SH-SY5Y (cell line): ENCODE results near the gene GPATCH8.

Experiments used
- GATA2 ChIP-seq: IDR thresholded peaks from 2 replicates; pipeline ENCODE4 v1.6.1; 2011; ENCODE audit warnings: mild to moderate bottlenecking, low read depth, low read length
- GATA3 ChIP-seq: IDR thresholded peaks from 2 replicates; pipeline ENCODE4 v1.6.1; 2011; ENCODE audit warnings: low read depth, mild to moderate bottlenecking, low read length, moderate library complexity

GPATCH8 gene

DNA sequence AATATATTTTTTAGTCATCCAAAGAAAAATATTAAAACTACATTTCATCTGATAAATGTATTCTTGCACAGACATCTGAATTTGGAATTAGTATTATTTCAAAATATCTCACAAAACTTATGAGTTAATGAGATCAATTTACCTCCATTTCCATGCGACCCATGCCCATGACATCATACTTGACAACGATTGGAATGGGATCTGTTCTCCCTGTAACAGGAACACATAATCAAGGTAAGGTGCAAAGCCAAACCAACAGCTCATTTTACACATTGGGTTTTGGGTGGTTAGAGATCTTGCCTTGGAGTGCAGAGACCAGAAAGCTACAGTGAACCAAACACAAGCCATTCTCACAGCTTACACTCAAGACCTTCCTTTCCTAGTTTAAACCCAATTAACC is 66.9 kb downstream of the GPATCH8 start:
- no peak for TF ChIP-seq GATA3
- TF ChIP-seq GATA2 = no peak

DNA sequence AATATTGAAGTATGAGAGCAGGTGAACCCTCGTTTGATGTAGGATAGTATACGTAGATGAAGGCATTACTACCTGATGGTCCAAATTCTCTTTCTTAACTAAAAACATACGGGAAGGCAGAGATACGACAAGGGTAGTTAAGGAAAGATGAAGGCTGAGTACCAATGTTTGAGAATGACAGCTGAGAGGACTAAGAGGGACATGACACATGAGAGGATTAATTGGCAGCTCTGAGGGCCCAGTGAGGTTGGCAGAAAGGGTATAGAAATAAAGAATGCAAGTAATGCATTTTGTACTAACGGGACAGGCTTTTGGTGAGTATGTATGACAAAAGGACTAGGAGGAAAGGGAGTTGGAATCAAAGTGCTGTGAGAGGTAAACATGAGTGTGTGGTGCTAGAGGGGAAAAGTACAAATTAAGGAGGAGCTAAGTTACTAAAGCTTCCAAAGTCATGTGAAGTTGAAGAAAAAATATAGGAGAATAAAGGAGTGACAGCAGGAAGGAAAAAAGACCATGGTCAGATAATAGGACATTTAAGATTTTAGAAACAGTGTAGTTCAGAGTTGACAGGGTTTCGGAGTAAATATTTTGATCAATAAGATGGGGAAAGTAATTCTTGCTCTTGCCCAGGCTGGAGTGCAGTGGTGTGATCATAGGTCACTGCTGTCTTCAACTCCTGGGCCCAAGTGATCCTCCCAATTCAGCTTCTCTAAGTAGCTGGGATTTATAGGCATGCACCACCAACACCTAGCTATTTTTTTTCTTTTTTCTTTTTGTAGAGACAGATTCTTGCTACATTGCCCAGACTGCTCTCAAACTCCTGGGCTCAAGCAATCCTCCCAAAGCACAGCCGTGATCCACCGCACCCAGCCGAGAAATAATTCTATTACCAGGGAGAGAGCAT is 70.7 kb downstream of the GPATCH8 start:
- no peak for TF ChIP-seq GATA2
- no peak for TF ChIP-seq GATA3

- no peak for TF ChIP-seq GATA3
- TF ChIP-seq GATA2 = no peak
Measured at GRCh38 chr17:44424828-44425461, 78.3 kb downstream of the GPATCH8 start.

DNA sequence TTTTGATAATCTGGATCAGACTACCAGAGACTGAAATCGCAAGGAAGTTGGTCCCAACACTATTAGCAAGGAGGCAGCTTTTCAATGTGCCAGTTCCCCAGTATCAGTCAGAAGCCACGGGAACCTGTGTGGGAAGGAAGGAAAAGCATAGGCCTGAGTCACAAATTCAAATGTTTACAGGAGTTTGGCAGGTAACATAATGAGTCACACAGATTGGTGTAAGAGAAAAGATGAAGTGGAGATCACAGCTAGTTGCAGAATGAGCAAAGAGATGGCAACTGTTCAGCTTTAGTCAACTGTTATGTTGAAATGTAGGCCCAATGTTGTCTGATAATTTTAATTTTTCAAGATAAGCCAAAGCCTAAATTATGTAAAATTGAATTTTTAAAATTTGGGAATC is 85.7 kb downstream of the GPATCH8 start:
- TF ChIP-seq GATA3 (no peak), GATA2 (no peak)

DNA sequence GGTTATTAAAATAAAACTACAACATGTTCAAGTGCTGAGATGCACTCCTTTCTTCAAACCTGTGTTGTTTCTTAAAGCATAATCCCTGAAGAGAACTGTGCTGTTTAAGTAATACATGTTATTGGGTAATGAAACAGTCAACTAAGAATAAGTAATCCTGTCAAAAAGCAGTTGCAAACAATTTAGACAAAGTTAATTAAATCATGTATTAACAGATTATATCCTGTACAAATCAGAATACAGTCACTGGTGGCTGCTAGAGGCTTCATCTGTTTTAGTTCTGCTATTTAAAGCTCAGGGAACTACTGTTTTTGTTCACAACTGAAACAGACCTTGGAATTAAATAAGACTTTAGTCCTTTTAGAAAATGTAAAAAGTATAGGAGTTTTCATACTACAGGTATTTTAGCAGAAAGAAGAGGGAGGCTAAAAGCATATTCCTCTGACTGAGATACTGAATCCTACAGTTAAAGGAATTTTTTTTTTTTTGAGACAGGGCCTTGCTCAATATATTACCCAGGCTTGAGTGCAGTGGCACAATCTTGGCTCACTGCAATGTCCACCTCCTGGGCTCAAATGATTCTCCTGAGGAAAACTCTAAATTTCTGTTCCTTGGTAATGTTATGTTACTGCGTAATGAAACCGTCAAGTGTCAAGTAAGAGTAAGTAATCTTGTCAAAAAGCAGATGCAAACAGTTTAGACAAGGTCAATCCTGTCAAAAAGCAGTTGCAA is 86.5 kb downstream of the GPATCH8 start:
- TF ChIP-seq GATA3 (no peak), GATA2 (no peak)

DNA sequence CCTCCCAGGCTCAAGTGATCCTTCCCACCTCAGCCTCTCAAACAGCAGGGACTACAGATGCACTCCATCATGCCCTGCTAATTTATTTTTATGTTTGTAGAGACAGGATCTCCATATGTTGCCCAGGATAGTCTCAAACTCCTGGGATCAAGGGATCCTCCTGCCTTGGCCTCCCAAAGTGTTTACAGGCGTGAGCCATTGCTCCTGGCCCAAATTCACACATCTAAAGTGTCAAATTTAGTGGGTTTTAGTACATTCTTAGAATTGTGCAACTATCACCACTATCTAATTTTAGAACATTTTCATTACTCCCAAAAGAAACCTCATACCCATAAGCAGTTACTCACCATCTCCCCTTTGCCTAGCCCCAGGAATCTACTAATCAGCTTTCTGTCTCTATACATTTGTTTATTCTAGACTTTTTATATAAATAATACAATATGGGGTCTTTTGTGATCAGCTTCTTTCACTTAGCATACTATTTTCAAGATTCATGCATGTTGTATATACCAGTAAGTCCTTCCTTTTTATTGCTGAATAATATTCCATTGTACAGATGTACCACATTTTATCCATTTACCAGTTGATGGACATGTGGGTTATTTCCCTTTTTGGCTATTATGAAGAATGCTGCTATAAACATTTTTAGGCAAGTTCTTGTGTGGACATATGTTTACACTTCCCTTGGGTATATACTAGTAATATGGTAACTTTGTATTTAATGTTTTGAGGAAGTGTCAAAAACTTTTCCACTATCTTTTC is 88.6 kb downstream of the GPATCH8 start:
- TF ChIP-seq GATA3 = no peak

DNA sequence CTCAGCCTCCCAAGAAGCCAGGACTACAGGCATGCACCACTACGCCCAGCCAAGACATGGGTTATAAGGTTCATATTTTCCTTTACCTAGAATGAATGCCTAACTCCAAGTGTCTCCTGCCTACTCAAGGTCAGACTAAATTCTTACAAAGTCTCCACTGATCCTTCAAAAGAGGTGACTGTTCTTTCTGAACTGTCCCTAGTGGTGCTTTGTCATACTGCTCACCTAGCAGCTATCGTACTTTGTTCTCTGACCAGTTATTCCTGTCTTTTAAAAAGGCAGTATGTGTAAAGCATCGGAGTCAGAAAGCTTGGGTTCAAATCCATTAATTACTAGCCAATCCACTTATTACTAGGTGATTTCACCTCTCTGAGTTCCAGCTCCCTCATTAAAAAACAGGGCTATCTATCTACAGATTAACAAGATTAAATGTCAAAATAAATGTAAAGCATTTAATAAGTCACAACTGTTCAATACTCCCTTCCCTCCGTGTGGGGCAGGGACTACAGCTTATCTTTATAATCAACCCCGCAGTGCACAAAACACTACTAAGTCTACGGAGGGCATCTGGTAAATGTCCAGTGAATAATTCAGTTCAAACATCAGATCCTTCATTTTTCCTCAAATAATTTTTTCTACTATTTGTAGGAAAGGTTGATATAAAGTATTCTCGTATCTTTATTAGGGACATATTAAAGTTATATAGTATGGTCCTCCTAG is 93.7 kb downstream of the GPATCH8 start:
- TF ChIP-seq GATA2 (peak; percentile 73; the same call in 1 of the 2 replicates), GATA3 (peak; percentile 82)

DNA sequence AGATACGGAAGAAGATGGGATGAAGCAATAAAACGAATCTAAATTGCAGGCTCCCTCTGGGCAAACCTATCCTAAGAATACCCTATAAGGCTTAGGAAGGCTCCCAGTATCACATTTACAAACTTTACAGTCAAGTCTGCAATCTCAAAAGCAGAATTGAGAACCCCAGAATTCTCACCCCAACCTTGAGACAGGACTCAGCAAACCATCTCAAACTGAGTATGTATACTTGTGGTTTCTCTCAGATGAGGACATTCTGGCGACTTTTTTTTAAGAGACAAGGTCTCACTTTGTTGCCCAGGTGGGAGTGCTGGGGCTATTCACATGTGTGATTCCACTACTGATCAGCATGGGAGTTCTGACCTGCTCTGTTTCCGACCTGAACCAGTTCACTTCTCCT is 94.4 kb downstream of the GPATCH8 start:
- TF ChIP-seq GATA3 (no peak), GATA2 (no peak)

DNA sequence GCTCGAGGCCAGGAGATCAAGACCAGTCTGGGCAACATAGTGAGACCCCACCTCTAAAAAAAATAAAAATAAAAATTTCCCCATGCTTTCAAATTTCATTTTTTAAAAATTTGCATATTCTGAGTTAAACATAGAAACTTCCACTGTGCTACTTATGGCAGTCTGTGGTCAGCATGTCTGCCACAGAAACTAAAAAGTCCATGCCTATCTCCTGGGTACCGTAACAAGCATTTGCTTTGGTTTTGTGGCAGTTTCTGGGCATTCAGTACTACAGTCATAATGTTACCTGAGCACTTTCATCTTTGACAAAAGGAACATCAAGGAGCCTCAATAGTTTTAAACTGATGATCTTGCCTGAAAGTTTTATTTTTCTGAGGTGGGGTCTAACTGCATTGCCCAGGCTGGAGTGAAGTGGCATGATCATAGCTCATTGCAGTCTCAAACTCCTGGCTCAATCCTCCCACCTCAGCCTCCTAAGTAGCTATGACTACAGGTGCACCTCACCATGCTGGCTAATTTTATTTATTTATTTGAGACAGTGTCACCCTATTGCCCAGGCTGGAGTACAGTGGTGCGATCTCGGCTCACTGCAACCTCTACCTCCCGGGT is 100.5 kb downstream of the GPATCH8 start:
- no peak for TF ChIP-seq GATA3
- no peak for TF ChIP-seq GATA2

DNA sequence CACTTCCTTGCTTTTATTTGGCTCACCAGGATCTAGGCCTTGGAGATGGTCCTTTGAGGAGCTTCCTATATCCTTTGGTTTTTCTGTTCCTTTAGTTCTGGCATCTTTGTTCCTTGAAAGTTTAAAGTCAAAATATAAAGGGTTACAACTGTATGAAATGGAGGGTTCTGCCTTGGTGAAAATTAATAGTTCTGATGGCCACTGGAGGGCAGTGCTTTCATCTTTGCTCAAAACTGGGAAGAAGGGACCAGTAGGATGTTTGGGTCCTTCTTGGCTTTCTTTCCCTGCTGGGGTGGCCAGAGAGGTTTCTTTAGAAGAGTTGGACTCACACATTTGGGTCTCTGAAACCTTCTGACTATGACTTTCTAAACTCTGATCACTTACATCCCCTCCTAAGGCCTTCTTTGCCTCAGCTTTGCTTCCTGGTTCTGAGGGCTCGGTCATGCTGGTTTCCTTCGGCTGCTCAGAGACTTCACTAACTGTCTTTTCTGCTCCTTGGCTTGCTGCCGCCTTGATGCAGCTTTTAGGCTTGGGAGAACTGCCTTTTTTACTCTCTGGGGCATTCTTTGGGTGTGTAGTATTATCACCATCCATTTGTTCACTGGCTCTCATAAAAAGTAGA is 102.9 kb downstream of the GPATCH8 start:
- TF ChIP-seq GATA2 (no peak), GATA3 (no peak)

DNA sequence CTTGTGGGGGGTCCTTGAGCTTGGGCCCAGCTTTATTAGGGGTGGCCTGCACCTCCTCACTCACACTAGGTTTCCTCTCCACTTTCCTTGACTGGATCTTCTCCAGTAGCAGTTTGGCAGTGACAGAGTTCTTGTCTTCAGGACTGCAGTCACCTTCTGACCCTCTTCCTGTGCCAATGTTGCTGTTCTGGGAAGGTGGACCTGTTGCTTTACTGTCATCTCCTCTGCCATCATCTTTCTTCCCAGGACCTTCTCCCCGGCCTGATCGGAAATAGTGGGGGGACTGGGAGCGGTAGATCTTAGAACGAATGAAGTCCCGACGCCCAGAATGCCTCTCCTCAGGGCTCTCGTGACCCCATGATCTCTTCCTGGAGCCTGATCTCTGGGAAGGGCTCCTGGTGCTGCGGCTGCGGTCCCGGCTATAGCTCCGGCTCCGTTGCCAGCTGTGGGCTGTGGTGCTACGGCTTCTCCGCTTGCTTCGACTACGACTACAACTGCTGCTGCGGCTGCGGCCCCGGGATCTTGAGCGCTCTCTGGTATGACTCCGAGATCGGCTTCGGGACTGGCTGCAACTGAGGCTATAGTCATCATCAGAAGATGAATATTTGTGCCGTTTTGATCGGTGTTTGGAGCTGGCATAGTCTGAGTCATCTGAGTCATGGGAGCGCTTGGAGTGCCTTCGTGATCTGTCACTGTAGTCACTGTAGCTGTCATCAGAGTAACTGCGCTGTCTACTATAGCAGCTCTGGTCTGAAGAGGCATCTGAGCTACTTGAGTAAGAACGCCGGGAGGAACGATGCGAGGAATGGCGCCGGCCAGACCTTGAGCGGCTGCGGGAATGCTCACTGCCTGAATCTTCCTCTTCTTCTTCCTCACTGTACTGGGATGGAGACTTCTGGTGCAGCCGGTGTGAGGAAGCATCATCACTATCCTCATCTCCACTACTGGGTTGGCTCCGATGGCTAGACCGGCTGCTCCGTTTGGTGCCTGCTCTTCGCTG is 104.2 kb downstream of the GPATCH8 start:
- TF ChIP-seq GATA3 (no peak), GATA2 (no peak)
